Liver (tissue), 9 donors: Measurements from ENCODE around the gene NT5DC2. TPM values are rescaled to one million over a fixed set of nuclear protein-coding genes. Genes with fewer than 3 reads are reported as not detected.

Experiments used
- DNase-seq: peaks from one replicate; pipeline ENCODE4 v3.0.0-alpha.2; 2017; ENCODE audit warnings: low spot score
- H3K27ac ChIP-seq, 2 donors: one replicate each; pipeline ENCODE4 v1.7.0; 2013; ENCODE audit warnings: inconsistent platforms in 2 of 2, low read length in 2 of 2, control low read depth in 1 of 2, low read depth in 1 of 2, mild to moderate bottlenecking in 1 of 2
- H3K27me3 ChIP-seq, 4 donors: one replicate each; pipeline versions ENCODE4 v1.6.1 to v1.7.0; 2013; ENCODE audit warnings: low read length in 3 of 4, inconsistent platforms in 1 of 4, mild to moderate bottlenecking in 1 of 4, moderate library complexity in 1 of 4; ENCODE audit not compliant: control insufficient read depth in 4 of 4, insufficient read depth in 4 of 4
- H3K36me3 ChIP-seq, 4 donors: one replicate each; pipeline versions ENCODE4 v1.6.1 to v1.7.0; 2013; ENCODE audit warnings: low read length in 3 of 4, mild to moderate bottlenecking in 3 of 4, low read depth in 1 of 4, moderate library complexity in 1 of 4; ENCODE audit not compliant: control insufficient read depth in 4 of 4, insufficient read depth in 3 of 4
- H3K4me1 ChIP-seq, 4 donors: one replicate each; pipeline versions ENCODE4 v1.6.1 to v1.7.0; 2013; ENCODE audit warnings: low read length in 3 of 4, mild to moderate bottlenecking in 3 of 4, moderate library complexity in 1 of 4; ENCODE audit not compliant: control insufficient read depth in 4 of 4, insufficient read depth in 4 of 4
- H3K4me3 ChIP-seq, 3 donors: one replicate each; pipeline versions ENCODE4 v1.6.1 to v1.7.0; 2013; ENCODE audit warnings: low read length in 3 of 3, control low read depth in 1 of 3, low read depth in 1 of 3, mild to moderate bottlenecking in 1 of 3
- H3K9ac ChIP-seq, 2 donors: one replicate each; pipeline ENCODE4 v1.7.0; 2013; ENCODE audit warnings: low read length in 2 of 2, mild to moderate bottlenecking in 2 of 2, moderate library complexity in 2 of 2, control low read depth in 1 of 2, low read depth in 1 of 2
- H3K9me3 ChIP-seq, 4 donors: one replicate each; pipeline versions ENCODE4 v1.6.1 to v1.7.0; 2013; ENCODE audit warnings: low read length in 3 of 4; ENCODE audit not compliant: control insufficient read depth in 4 of 4
- ATF3 ChIP-seq: IDR thresholded peaks from 2 replicates; pipeline ENCODE4 v1.6.1; 2016; ENCODE audit warnings: antibody characterized with exemption
- CTCF ChIP-seq: fragments of 150-350 bp; IDR thresholded peaks from 2 replicates; pipeline ENCODE4 v1.5.1; 2017; ENCODE audit warnings: improper control_type of control experiment, low read depth, low read length; ENCODE audit not compliant: missing input control
- EGR1 ChIP-seq, 2 donors: IDR thresholded peaks; 2 replicates each; pipeline ENCODE4 v1.6.1; 2016 to 2018; ENCODE audit warnings: antibody characterized with exemption in 2 of 2, low read depth in 2 of 2
- FOXA1 ChIP-seq: IDR thresholded peaks from 2 replicates; pipeline ENCODE4 v1.6.1; 2016; ENCODE audit warnings: antibody characterized with exemption
- FOXA2 ChIP-seq: IDR thresholded peaks from 2 replicates; pipeline ENCODE4 v1.6.1; 2016; ENCODE audit warnings: antibody characterized with exemption
- GABPA ChIP-seq, 2 donors: IDR thresholded peaks in 1 of 2; conservative IDR thresholded peaks in 1 of 2; 2 replicates each; pipeline ENCODE4 v1.6.1; 2016; ENCODE audit warnings: antibody characterized with exemption in 2 of 2, mild to moderate bottlenecking in 1 of 2, moderate library complexity in 1 of 2
- HNF4G ChIP-seq: IDR thresholded peaks from 2 replicates; pipeline ENCODE4 v1.6.1; 2016; ENCODE audit warnings: antibody characterized with exemption
- JUND ChIP-seq, 2 donors: IDR thresholded peaks; 2 replicates each; pipeline ENCODE4 v1.6.1; 2016; ENCODE audit warnings: antibody characterized with exemption in 2 of 2
- MAX ChIP-seq: IDR thresholded peaks from 2 replicates; pipeline ENCODE4 v1.6.1; 2016; ENCODE audit warnings: antibody characterized with exemption
- NR2F2 ChIP-seq: IDR thresholded peaks from 2 replicates; pipeline ENCODE4 v1.6.1; 2016; ENCODE audit warnings: antibody characterized with exemption
- RAD21 ChIP-seq, 2 donors: IDR thresholded peaks; 2 replicates each; pipeline ENCODE4 v1.6.1; 2016; ENCODE audit warnings: antibody characterized with exemption in 2 of 2, mild to moderate bottlenecking in 2 of 2
- RXRA ChIP-seq, 2 donors: IDR thresholded peaks; 2 replicates each; pipeline ENCODE4 v1.6.1; 2017 to 2018; ENCODE audit warnings: antibody characterized with exemption in 2 of 2, mild to moderate bottlenecking in 1 of 2
- TAF1 ChIP-seq: conservative IDR thresholded peaks from 2 replicates; pipeline ENCODE4 v1.6.1; 2016; ENCODE audit warnings: antibody characterized with exemption, mild to moderate bottlenecking
- YY1 ChIP-seq: IDR thresholded peaks from 2 replicates; pipeline ENCODE4 v1.6.1; 2016; ENCODE audit warnings: antibody characterized with exemption, mild to moderate bottlenecking
- ZBTB33 ChIP-seq: IDR thresholded peaks from 2 replicates; pipeline ENCODE4 v1.6.1; 2016; ENCODE audit warnings: antibody characterized with exemption
- WGBS: extraction: QIAGEN DNeasy Blood & Tissue Kit; methylation state at CpG from one replicate; pipeline ENCODE4 v1.1.7; 2013; 5-methylcytosine and 5-hydroxymethylcytosine counted together
- polyA plus RNA-seq, 2 donors: library from polyadenylated mRNA; stranded (reverse) in 1 of 2; unstranded in 1 of 2; fragments of 200-250 nt in 1 of 2; fragments of >200 nt in 1 of 2; fragmentation: Nextera tagmentation in 1 of 2; extraction: Ambion mirVana in 1 of 2; gene quantifications; one replicate each; pipeline versions ENCODE4 v1.2.1 to v1.2.3, GENCODE V29; 2013 to 2015
- total RNA-seq, 2 donors: library from RNA; depleted of rRNA; stranded (reverse); fragments of >200 nt; gene quantifications; one replicate each; pipeline ENCODE4 v1.2.3, GENCODE V29; 2014
- donor health status: healthy.
- donor health status: healthy.
- donor health status: healthy.
- donor health status: healthy.
- donor health status: healthy.

The NT5DC2 gene
- total and polyA plus RNA-seq, 4 donors: 2.8 to 20.9 (median 3.1) TPM

GRCh38 chr3:52574056-52574965, 40.7 kb upstream of the NT5DC2 start (continued):
- TF ChIP-seq ZBTB33: no peak
- no peak for TF ChIP-seq JUND (IDR thresholded peaks at IDR 0.05)

- 69% methylated on average over 6 of the region's 6 CpGs for WGBS
- no peaks in the 10 kb centered on the region for H3K4me1 ChIP-seq
- no peak for TF ChIP-seq YY1
- TF ChIP-seq JUND (IDR thresholded peaks at IDR 0.05): no peak
- TF ChIP-seq CTCF: no peak
- no peak for TF ChIP-seq RAD21 (IDR thresholded peaks at IDR 0.05)
- TF ChIP-seq HNF4G: no peak
- TF ChIP-seq RXRA (IDR thresholded peaks at IDR 0.05): no peak
- TF ChIP-seq NR2F2: no peak
- TF ChIP-seq MAX: no peak
- H3K36me3 ChIP-seq: peaks cover 3 to 37% (median 20%) of the 10 kb centered on the region in 4 donors
- no peak for DNase-seq
- H3K9ac ChIP-seq: no peak overlapping the region
- no peaks in the 10 kb centered on the region for H3K27me3 ChIP-seq
- H3K4me3 ChIP-seq: no peak overlapping the region
- H3K27ac ChIP-seq: no peak overlapping the region
- no peaks in the 10 kb centered on the region for H3K9me3 ChIP-seq
Observed at GRCh38 chr3:52572221-52572620, 38.6 kb upstream of the NT5DC2 start.

GRCh38 chr3:52570076-52570475, 36.4 kb upstream of the NT5DC2 start:
- Histone ChIP-seq H3K27ac (no peak overlapping the region), H3K9me3 (no peaks in the 10 kb centered on the region), H3K27me3 (no peaks in the 10 kb centered on the region), H3K4me3 (no peak overlapping the region), H3K4me1 (no peaks in the 10 kb centered on the region), H3K36me3 (peaks cover 3 to 25% (median 12%) of the 10 kb centered on the region in 4 donors), H3K9ac (no peak overlapping the region)
- 97% methylated on average over 4 of the region's 4 CpGs for WGBS
- no peak for DNase-seq
- TF ChIP-seq TAF1 (no peak), RAD21 (IDR thresholded peaks at IDR 0.05) (no peak), RXRA (IDR thresholded peaks at IDR 0.05) (no peak), FOXA1 (no peak), YY1 (no peak), NR2F2 (no peak), FOXA2 (no peak), CTCF (no peak), GABPA (IDR thresholded peaks at IDR 0.05 in 1 of 2, conservative IDR thresholded peaks at IDR 0.05 in 1 of 2) (no peak), ATF3 (no peak), EGR1 (IDR thresholded peaks at IDR 0.05; ENCODE audit: low read depth in 2 of 2) (no peak), ZBTB33 (no peak), MAX (no peak)
